Right ventricle myocardium superior (tissue), 1 donor: Measurements from ENCODE around the gene GOLT1A. TPM values are rescaled to one million over a fixed set of nuclear protein-coding genes. Genes with fewer than 3 reads are reported as not detected.

Source experiments
- ATAC-seq: fragments of 200-7000 bp; cut with Tn5 transposase; one replicate; pipeline ENCODE4 v1.9.1; 2020; ENCODE audit warnings: mild to moderate bottlenecking; ENCODE audit not compliant: poor library complexity
- DNase-seq: peaks from one replicate; pipeline ENCODE4 v3.0.0-alpha.2; 2020
- intact Hi-C: fragments of 100-400 bp; cut with DNase I; formaldehyde crosslinking; loops from one replicate; pipeline ENCODE4 v1.11.2; 2022
- total RNA-seq: library from RNA; stranded (reverse); fragmentation: NEBNext Ultra II Directional; extraction: Animal tissue kit (Norgen Biotek cat#: 25700); gene quantifications from one replicate; pipeline ENCODE4 v1.2.1, GENCODE V29; 2021
- donor health status: DM: no; HTN: yes; CAD: no; lungs with severe emphysema.

GOLT1A gene
- total RNA-seq, 1 donor from 2014 or later = not detected

DNA sequence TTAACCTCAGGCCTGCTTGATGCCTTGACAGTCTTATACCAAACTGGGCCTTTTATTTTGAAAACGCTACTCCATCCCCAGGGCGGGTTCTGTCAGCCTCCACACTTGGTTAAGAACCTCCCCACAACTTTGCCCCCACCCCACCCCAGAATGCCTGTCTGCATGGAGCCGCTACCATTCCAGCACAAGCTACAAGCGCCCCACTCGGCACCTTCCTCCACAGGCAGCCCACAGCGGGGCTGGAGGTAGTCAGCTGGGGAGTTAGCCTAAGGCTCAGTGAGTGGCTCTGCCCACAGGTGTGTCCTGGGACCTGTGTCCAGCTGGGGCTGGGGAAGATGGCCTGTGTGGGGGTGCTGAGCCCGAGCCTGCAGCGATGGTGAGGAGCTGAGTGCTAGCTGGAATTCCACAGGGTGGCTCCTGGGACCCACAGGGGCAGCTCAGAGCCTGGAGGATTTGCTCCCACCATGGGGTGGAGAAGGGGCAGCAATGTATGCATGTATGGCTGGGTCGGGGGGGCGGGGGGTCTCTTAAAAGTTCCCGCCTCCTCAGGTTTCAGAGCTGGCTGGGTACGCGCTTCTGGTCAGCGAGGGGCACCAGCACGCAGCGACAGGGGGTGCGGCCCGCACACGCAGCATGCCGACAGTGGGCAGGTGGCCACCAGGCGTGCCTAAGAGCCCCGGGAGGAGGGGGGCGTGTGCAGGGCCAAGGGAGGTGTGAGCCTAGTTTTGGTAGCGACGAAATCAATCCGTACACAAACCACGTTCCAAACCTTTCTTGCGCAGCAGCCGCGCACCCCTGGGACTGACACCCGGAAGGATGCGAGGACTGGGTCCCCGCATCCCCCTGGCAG lies 62.9 kb downstream of the GOLT1A start:
- DNase-seq = no peak
- peak; percentile 41 for ATAC-seq
- intact Hi-C loops = no loop called here

- no peak for DNase-seq
- intact Hi-C loops = no loop called here
- peak; percentile 39 for ATAC-seq
Observed at GRCh38 chr1:204149635-204150565, 63.9 kb downstream of the GOLT1A start.

DNA sequence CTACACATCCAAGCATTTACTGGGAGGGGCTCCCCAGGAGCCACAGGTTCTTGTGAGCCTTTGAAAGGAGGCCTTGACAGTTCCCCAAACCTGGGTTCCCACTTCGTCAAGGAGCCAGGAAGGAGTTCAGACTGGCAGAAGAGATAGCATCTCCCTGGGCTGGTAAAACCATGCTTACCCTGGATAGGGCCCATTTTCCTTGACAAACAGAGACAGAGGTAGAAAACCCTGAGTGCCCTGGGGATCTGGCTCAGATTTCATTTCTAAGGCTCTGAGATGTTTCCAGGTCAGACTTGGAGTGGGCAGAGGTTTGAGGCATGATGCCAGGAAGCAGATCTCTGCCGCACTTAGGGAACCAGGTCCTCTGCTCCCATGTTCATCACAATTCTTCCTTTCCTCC lies 64.7 kb downstream of the GOLT1A start:
- ATAC-seq (no peak), DNase-seq (no peak)
- intact Hi-C loops = no loop called here

Other genes with a start within 250 kb of the GOLT1A start
- gene SOX13, start 140.9 kb downstream of the GOLT1A start, total RNA-seq = 12.4 TPM
- 5.2 TPM for gene ETNK2, start 61.9 kb downstream of the GOLT1A start, total RNA-seq
- not detected for gene REN, start 47.7 kb downstream of the GOLT1A start, total RNA-seq
- gene KISS1, start 17.5 kb downstream of the GOLT1A start, total RNA-seq = not detected
- gene PLEKHA6, start 145.9 kb upstream of the GOLT1A start, total RNA-seq = 20.0 TPM
- gene PPP1R15B, start 197.8 kb upstream of the GOLT1A start, total RNA-seq = 19.7 TPM